ENCODE measurements around the gene CCDC117.
"Not testable (repeated sequence)": the region's sequence is repeated elsewhere in the genome, so short reads cannot be mapped to it uniquely, and the experiment has no call there.

CCDC117 gene

DNA sequence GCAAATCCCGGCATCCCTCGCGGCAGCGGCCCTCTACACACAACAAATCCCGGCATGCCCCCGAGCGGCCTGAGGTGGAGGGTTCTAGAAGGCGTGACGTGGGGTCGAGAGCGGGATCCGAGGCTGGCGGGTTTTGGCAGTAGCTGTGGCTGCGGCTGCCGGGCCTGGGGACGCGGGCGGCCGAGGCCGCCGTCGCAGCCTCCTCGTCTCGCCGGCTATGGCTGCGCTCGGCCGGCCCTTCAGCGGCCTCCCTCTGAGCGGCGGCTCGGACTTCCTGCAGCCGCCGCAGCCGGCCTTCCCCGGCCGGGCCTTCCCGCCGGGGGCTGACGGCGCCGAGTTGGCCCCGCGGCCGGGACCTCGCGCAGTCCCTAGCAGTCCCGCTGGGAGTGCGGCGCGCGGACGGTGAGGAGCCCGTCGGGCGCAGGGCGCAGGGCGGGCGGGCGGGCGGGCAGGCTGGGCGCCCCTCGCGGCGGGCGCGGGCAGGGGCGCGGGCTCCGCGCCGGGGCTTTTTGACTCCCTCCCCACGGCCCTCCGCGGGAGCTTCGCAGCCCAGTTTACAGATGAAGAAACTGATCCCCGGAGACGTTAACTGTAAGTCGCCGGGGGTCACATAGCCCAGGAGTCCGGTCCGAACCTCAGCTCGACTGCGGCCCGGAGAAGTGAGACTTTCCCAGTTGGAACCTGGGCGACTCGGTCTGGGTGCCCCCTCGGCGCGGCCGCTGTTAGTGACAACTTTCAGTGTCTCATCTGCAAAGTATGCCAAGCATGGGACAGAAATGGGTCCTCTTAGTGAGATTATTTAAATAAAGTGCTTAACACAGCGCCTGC, at the start of gene CCDC117:
CCDC117 (plus strand) TSS at position 63 of the 828 bp plus-strand sequence; CDS start at position 218, 155 bp downstream.
- DNase-seq, result peak; percentile 94

DNA sequence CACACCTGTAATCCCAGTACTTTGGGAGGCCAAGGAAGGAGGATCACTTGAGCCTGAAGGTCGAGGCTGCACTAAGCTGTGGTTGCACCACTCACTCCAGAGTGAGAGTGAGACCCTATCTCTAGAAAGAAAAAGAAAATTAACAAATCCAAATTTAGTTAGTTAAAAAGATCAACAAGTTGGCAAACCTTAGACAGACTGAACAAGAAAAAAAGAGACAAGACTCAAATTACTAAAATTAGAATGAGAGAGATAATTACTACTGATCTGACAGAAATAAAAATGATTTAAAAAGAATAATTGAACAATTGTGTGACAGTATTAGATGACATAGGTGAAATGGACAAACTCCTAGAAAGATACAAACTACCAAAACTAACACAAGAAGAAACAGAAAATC, 44.5 kb upstream of the CCDC117 start:
- no peak for DNase-seq

DNA sequence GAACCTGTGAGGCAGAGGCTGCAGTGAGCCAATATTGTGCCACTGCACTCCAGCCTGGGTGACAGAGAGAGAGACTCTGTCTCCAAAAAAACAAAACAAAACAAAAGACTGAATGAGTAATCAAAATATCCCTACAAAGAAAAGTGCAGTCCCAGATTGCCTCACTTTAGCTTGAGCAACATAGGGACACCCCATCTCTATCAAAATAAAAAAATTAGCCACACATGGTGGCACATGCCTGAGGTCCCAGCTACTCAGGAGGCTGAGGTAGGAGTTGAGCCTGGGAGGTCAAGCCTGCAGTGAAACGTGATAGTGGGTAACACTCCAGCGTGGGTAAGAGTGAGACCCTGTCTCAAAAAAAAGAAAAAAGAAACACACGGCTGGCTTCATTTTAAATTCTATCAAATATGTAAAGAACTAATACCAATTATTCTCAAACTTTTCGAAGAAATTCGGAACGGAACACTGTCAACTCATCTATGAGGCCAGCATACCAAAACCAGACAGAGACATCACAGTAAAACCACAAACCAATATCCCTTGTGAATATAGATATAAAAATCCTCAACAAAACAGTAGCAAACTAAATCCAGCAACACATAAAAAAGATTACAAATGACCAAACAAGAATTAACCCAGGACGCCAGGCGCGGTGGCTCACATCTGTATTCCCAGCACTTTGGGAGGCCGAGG, 43.7 kb upstream of the CCDC117 start:
- DNase-seq, result no peak

DNA sequence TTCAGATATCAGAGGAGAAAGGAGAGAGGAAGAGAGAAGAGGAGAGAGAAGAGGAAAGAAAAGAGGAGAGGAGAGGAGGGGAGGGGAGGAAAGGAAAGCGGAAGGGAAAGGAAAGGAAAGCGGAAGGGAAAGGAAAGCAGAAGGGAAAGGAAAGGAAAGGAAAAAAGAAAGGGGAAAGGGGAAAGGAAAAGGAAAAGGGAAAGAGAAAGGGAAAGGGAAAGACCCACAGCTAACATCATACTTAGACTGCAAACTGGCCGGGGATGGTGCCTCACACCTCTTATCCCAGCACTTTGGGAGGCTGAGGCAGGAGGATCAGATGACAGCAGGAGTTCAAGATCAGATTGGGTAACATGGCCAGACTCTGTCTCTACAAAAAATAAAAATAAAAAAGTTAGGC, 42.3 kb upstream of the CCDC117 start:
- no peak for DNase-seq

DNA sequence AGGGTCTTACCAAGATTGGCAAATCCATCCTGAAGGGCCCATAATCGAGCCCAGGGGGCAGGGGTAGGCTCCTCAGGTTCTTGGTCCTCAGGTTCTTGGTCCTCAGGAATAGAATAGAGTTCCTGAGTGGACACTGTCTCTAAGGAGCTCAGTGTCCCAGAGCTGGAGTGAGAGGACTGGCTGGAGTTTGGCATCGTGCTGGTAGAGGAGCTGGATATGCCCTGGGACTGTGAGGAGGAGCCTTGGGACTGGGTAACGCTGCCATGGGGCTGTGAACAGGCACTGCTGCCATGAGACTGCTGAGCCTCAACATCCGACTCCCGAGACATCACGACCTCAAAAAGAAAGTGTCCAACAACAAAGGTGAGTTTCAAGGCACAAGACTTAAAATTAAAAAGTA, 38.1 kb upstream of the CCDC117 start:
- no peak for DNase-seq

GRCh38 chr22:28736301-28737155, 36.0 kb upstream of the CCDC117 start:
- no peak for DNase-seq

GRCh38 chr22:28737701-28738100, 34.8 kb upstream of the CCDC117 start:
- DNase-seq, result no peak

DNA sequence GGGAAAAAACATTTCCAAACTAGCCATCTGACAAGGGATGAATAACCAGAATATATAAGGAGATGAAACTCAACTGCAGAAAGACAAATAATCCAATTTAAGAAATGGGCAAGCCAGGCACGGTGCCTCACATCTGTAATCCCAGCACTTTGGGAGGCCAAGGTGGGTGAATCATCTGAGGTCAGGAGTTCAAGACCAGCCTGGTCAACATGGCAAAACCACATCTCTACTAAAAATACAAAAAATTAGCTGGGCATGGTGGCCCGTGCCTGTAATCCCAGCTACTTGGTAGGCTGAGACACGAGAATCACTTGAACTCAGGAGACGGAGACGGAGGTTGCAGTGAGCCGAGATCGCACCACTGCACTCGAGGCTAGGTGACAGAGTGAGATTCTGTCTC, 33.6 kb upstream of the CCDC117 start:
- not testable (repeated sequence) for DNase-seq

DNA sequence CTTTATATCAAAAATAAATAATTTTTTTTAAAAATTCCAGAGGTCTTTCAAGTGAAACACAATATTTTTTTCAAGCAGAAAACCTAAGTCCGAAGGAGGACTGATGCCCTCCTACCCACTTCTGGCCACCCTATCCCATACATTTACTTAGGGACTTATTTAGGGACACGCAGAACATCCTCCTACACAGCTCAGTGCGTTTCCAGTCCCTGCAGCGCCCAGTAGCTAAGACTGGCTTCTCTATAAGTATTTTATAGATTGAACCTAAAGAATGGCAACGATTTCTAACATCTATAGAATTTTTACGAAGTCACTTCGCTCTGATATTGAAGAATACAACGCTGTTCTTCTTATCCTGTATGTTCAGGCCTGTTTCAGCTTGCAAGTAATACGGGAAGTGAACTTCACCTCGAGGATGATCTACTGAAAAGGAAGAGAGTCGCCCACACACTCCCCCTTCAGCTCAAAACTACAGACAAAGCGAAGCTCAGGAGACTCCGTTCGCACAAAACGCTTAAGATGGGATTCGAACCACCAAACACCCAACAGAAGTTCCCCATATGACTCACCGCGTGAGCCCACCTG, 31.2 kb upstream of the CCDC117 start:
- no peak for DNase-seq

DNA sequence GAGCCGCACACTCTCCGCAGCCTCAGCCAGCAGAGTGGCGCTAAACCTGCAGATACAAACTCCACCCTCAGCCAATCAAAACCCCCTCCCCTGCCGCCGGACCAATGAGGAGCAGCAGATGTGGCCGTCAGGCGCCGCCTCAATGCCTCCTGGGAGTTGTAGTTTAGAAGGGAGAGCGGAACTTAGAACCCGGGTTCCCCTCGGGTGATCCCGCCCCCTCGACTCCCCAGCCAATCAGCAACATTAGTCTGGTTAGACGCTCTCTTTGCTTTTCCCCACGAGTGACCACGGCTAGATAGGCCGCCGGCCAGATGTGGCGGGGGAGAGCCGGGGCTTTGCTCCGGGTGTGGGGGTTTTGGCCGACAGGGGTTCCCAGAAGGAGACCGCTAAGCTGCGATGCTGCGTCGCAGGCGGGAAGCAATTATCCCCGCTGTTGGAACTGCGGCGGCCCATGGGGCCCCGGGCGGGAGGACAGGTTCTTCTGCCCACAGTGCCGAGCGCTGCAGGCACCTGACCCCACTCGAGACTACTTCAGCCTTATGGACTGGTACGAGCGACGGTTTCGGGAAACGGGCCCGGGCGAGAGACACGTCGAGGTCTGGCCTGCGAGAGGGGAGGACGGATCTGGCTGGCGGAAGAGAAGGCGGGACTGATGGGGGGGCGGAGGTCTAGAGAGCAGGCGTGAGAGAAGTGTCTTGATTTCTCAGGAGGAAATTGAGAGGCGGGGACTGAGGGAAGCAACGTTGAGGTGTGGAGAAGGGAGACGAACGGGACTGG, 30.5 kb upstream of the CCDC117 start, which contains the start of the genes CHEK2 and HSCB:
CHEK2 (minus strand) TSS at position 36 of the 777 bp plus-strand sequence. CDS start 7,099 bp downstream, outside the sequence.
HSCB (plus strand) TSS at position 255 of the 777 bp plus-strand sequence; CDS start at position 312, 57 bp downstream.
- peak; percentile 96 for DNase-seq

DNA sequence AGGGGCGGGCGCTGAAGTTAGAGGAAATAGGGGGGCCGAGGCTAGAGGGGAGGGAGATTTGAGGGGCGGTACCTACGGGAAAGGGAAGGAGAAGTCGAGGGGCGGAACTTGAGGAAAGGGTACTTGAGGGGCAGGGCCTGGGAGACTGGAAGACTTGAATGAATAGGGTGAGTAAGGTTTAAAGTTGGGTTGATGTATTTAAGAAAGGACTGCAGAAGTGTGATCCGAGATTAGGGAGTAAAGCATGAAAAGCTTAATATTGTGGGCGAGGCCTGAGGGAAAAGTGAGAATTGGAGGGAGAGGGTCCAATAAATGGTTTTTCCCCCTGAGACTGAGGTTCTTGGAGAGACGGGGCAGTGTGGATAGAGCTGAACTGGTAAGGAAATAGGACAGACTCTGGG, 29.9 kb upstream of the CCDC117 start:
- peak; percentile 89 for DNase-seq

GRCh38 chr22:28743852-28744251, 28.6 kb upstream of the CCDC117 start:
- DNase-seq, result no peak

DNA sequence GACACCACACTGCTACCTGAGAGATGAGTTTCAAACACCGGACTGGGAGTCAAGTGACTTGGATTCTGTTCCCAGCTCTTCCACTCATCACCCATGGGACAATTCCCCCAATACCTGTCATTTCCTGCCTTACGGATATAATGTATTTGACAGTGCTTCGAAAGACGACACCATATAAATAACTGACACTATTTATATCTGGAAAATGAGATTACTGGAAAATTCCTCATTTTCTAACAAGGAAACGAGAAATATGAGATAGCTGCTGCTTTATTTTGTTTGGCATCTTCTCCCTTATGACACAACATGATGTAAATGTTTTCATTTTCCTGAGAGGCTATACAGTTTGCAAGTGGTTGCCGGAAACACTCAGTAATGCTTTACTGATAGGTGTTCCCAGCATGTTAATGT, 22.0 kb upstream of the CCDC117 start:
- DNase-seq, result no peak

DNA sequence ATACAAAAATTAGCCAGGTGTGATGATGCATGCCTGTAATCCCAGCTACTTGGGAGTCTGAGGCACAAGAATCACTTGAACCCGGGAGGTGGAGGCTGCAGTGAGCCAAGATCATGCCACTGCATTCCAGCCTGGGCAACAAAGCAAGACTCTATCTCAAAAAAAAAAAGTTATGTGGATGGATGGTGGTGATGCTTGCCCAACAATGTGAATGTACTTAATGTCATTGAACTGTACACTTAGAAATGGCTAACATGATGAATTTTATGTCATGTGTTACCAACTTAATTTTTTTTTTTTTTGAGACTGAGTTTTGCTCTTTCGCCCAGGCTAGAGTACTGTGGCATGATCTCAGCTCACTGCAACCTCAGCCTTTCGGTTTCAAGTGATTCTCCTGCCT, 18.0 kb upstream of the CCDC117 start:
- DNase-seq, result not testable (repeated sequence)

GRCh38 chr22:28759861-28760560, 12.5 kb upstream of the CCDC117 start:
- no peak for DNase-seq

GRCh38 chr22:28761449-28761755, 11.1 kb upstream of the CCDC117 start:
- DNase-seq, result no peak

DNA sequence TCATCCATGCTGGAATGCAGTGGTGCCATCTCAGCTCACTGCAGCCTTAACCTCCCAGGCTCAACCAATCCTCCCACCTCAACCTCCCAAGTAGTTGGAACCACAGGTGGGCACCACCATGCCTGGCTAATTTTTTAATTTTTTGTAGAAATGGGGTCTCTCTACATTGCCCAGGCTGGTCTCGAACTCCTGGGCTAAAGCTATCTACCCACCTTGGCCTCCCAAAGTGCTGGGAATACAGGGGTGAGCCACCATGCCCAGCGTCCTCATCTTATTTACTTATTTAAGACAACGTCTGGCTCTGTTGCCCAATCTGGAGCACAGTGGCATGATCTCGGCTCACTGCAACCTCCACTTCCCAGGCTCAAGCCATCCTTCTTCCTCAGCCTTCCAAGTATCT, 10.5 kb upstream of the CCDC117 start:
- not testable (repeated sequence) for DNase-seq

- DNase-seq, result no peak
These were observed 5.9 kb upstream of the CCDC117 start for GRCh38 chr22:28766628-28767027.

GRCh38 chr22:28768701-28769393, 3.6 kb upstream of the CCDC117 start:
- DNase-seq, result no peak

DNA sequence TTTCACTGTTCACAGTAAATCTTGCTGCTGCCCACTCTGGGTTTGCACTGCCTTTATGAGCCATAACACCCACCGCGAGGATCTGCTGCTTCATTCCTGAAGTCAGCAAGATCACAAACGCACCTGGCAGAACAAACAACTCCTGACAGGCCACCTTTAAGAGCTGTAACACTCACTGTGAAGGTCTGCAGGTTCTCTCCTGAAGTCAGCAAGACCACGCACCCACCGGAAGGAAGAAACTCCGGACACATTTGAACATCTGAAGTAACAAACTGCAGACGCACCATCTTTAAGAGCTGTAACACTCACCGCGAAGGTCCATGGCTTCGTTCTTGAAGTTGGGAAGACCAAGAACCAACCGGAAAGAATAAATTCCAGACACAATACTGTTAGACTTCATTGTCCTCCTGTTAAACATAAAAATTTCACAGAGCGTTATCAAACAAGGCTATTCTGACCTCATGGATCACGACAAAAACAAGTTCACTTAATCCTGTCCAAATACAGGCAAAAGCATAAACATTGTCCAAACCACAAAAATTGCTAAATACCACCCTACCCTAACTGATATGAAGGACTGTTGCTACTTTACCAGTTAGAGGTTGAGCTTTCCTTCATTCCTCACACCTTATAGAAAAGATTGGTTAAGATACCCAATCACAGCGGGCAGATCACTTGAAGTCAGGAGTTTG, 3.0 kb upstream of the CCDC117 start:
- no peak for DNase-seq

All from CD4-positive, alpha-beta T cell treated with Interleukin-17A for 4 hours (primary cell).